GM23338 (cell line): ENCODE data around the gene CDH18. TPM values are rescaled to one million over a fixed set of nuclear protein-coding genes. Genes with fewer than 3 reads are reported as not detected.

Source experiments
- EZH2 ChIP-seq: fragments of 200-600 bp; sonication (generic); IDR thresholded peaks from one replicate; pipeline ENCODE4 v1.8.0; 2017; ENCODE audit warnings: antibody characterized with exemption, mild to moderate bottlenecking, low read depth; ENCODE audit not compliant: unreplicated experiment
- EZH2phosphoT487 ChIP-seq: fragments of 200-600 bp; sonication (generic); IDR thresholded peaks from one replicate; pipeline ENCODE4 v1.8.1; 2018; ENCODE audit warnings: antibody characterized with exemption; ENCODE audit not compliant: unreplicated experiment
- JUNB ChIP-seq: IDR thresholded peaks from one replicate; pipeline ENCODE4 v1.6.1; 2016; ENCODE audit warnings: antibody characterized with exemption; ENCODE audit not compliant: unreplicated experiment
- ZNF114 ChIP-seq: fragments of 250-450 bp; sonication (Bioruptor Pico); IDR thresholded peaks from 2 replicates; pipeline ENCODE4 v1.5.0; 2020; ENCODE audit warnings: mild to moderate bottlenecking, moderate library complexity
- polyA plus RNA-seq: library from polyadenylated mRNA; unstranded; fragments of >200 nt; fragmentation: Nextera tagmentation; extraction: Ambion mirVana; gene quantifications from 2 replicates; pipeline ENCODE4 v1.2.1, GENCODE V29; 2016
- total RNA-seq: library from RNA; depleted of rRNA; stranded (reverse); fragments of >200 nt; shearing (Covaris generic); gene quantifications from 2 replicates; pipeline ENCODE4 v1.2.3, GENCODE V29; 2014
- TF ChIP-seq, protein P1 (sequence below): fragments of 250-450 bp; sonication (Bioruptor Pico); IDR thresholded peaks from 2 replicates; pipeline ENCODE4 v1.5.0; 2020; ENCODE audit warnings: mild to moderate bottlenecking, moderate library complexity

The CDH18 gene
- total and polyA plus RNA-seq, 2 experiments from 2014 or later = 1.3 TPM; not detected in 1

DNA sequence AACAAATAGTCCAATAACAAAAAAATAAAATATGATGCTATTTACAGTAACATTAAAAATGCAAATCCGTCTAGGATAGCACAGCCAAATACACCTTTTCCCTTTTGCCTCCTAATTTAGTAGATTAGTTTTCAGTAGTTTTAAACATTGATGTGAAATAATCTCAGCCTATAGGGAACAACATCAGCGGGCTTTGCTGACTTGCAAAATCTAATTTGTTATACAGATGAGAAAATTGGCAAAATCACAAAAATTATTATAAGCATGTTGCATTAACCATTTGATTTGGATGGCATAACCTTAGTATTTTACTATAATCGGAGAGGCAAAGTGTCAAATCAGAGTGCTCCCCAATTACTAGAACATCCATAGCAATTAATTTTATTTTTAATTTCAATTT, 563.5 kb downstream of the CDH18 start (continued):
- no peak for TF ChIP-seq EZH2phosphoT487
- no peak for TF ChIP-seq ZNF114 (CRISPR knock-in tag)
- no peak for TF ChIP-seq EZH2
- TF ChIP-seq JUNB = no peak
- TF ChIP-seq, protein P1, sequence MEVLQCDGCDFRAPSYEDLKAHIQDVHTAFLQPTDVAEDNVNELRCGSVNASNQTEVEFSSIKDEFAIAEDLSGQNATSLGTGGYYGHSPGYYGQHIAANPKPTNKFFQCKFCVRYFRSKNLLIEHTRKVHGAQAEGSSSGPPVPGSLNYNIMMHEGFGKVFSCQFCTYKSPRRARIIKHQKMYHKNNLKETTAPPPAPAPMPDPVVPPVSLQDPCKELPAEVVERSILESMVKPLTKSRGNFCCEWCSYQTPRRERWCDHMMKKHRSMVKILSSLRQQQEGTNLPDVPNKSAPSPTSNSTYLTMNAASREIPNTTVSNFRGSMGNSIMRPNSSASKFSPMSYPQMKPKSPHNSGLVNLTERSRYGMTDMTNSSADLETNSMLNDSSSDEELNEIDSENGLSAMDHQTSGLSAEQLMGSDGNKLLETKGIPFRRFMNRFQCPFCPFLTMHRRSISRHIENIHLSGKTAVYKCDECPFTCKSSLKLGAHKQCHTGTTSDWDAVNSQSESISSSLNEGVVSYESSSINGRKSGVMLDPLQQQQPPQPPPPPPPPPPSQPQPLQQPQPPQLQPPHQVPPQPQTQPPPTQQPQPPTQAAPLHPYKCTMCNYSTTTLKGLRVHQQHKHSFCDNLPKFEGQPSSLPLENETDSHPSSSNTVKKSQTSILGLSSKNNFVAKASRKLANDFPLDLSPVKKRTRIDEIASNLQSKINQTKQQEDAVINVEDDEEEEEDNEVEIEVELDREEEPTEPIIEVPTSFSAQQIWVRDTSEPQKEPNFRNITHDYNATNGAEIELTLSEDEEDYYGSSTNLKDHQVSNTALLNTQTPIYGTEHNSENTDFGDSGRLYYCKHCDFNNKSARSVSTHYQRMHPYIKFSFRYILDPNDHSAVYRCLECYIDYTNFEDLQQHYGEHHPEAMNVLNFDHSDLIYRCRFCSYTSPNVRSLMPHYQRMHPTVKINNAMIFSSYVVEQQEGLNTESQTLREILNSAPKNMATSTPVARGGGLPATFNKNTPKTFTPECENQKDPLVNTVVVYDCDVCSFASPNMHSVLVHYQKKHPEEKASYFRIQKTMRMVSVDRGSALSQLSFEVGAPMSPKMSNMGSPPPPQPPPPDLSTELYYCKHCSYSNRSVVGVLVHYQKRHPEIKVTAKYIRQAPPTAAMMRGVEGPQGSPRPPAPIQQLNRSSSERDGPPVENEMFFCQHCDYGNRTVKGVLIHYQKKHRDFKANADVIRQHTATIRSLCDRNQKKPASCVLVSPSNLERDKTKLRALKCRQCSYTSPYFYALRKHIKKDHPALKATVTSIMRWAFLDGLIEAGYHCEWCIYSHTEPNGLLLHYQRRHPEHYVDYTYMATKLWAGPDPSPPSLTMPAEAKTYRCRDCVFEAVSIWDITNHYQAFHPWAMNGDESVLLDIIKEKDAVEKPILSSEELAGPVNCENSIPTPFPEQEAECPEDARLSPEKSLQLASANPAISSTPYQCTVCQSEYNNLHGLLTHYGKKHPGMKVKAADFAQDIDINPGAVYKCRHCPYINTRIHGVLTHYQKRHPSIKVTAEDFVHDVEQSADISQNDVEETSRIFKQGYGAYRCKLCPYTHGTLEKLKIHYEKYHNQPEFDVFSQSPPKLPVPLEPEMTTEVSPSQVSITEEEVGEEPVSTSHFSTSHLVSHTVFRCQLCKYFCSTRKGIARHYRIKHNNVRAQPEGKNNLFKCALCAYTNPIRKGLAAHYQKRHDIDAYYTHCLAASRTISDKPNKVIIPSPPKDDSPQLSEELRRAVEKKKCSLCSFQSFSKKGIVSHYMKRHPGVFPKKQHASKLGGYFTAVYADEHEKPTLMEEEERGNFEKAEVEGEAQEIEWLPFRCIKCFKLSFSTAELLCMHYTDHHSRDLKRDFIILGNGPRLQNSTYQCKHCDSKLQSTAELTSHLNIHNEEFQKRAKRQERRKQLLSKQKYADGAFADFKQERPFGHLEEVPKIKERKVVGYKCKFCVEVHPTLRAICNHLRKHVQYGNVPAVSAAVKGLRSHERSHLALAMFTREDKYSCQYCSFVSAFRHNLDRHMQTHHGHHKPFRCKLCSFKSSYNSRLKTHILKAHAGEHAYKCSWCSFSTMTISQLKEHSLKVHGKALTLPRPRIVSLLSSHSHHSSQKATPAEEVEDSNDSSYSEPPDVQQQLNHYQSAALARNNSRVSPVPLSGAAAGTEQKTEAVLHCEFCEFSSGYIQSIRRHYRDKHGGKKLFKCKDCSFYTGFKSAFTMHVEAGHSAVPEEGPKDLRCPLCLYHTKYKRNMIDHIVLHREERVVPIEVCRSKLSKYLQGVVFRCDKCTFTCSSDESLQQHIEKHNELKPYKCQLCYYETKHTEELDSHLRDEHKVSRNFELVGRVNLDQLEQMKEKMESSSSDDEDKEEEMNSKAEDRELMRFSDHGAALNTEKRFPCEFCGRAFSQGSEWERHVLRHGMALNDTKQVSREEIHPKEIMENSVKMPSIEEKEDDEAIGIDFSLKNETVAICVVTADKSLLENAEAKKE (CRISPR knock-in tag) = no peak
